Measurements from ENCODE around the gene ABCG8.

The ABCG8 gene

GRCh38 chr2:43838560-43839267 lies at the start of gene ABCG8, which contains the start of gene ABCG5:
Gene ABCG8, plus strand, starts transcription at chr2:43838971. Its CDS starts 83 bp downstream, at chr2:43839054.
Gene ABCG5, minus strand, starts transcription at chr2:43838839. Its CDS starts 160 bp downstream, at chr2:43838679.
- TF ChIP-seq GATA2 (IDR thresholded peaks at IDR 0.05; ENCODE audit: low read depth, low read length) (no peak), GATA3 (IDR thresholded peaks at IDR 0.05; ENCODE audit: low read depth, low read length) (no peak)

GRCh38 chr2:43790147-43790546 lies 48.6 kb upstream of the ABCG8 start:
- TF ChIP-seq GATA3 (IDR thresholded peaks at IDR 0.05; ENCODE audit: low read depth, low read length), result no peak
- TF ChIP-seq GATA2 (IDR thresholded peaks at IDR 0.05; ENCODE audit: low read depth, low read length), result no peak

GRCh38 chr2:43791035-43791765 lies 47.6 kb upstream of the ABCG8 start:
- TF ChIP-seq GATA3 (IDR thresholded peaks at IDR 0.05; ENCODE audit: low read depth, low read length) (no peak), GATA2 (IDR thresholded peaks at IDR 0.05; ENCODE audit: low read depth, low read length) (no peak)

- no peak for TF ChIP-seq GATA2 (IDR thresholded peaks at IDR 0.05; ENCODE audit: low read depth, low read length)
Measured at GRCh38 chr2:43792653-43793052, 46.1 kb upstream of the ABCG8 start.

GRCh38 chr2:43794956-43795355 lies 43.8 kb upstream of the ABCG8 start:
- TF ChIP-seq GATA2 (IDR thresholded peaks at IDR 0.05; ENCODE audit: low read depth, low read length) (no peak), GATA3 (IDR thresholded peaks at IDR 0.05; ENCODE audit: low read depth, low read length) (no peak)

GRCh38 chr2:43796206-43796605 lies 42.6 kb upstream of the ABCG8 start:
- TF ChIP-seq GATA3 (IDR thresholded peaks at IDR 0.05; ENCODE audit: low read depth, low read length) (no peak), GATA2 (IDR thresholded peaks at IDR 0.05; ENCODE audit: low read depth, low read length) (no peak)

- no peak for TF ChIP-seq GATA3 (IDR thresholded peaks at IDR 0.05; ENCODE audit: low read depth, low read length)
- TF ChIP-seq GATA2 (IDR thresholded peaks at IDR 0.05; ENCODE audit: low read depth, low read length), result no peak
Measured at GRCh38 chr2:43798300-43798699, 40.5 kb upstream of the ABCG8 start.

- TF ChIP-seq GATA3 (IDR thresholded peaks at IDR 0.05; ENCODE audit: low read depth, low read length), result no peak
- TF ChIP-seq GATA2 (IDR thresholded peaks at IDR 0.05; ENCODE audit: low read depth, low read length), result no peak
Measured at GRCh38 chr2:43800894-43801293, 37.9 kb upstream of the ABCG8 start.

GRCh38 chr2:43802135-43802534 lies 36.6 kb upstream of the ABCG8 start:
- TF ChIP-seq GATA2 (IDR thresholded peaks at IDR 0.05; ENCODE audit: low read depth, low read length) (no peak), GATA3 (IDR thresholded peaks at IDR 0.05; ENCODE audit: low read depth, low read length) (no peak)

- TF ChIP-seq GATA2 (IDR thresholded peaks at IDR 0.05; ENCODE audit: low read depth, low read length), result no peak
- no peak for TF ChIP-seq GATA3 (IDR thresholded peaks at IDR 0.05; ENCODE audit: low read depth, low read length)
Measured at GRCh38 chr2:43803113-43803512, 35.7 kb upstream of the ABCG8 start.

- TF ChIP-seq GATA3 (IDR thresholded peaks at IDR 0.05; ENCODE audit: low read depth, low read length) (no peak), GATA2 (IDR thresholded peaks at IDR 0.05; ENCODE audit: low read depth, low read length) (no peak)
Measured at GRCh38 chr2:43806719-43807031, 32.1 kb upstream of the ABCG8 start.

- TF ChIP-seq GATA3 (IDR thresholded peaks at IDR 0.05; ENCODE audit: low read depth, low read length) (no peak), GATA2 (IDR thresholded peaks at IDR 0.05; ENCODE audit: low read depth, low read length) (0 out of 2 replicates have a peak, but pooled peaks have one; percentile 35)
Measured at GRCh38 chr2:43810452-43810851, 28.3 kb upstream of the ABCG8 start.

GRCh38 chr2:43810888-43811287 lies 27.9 kb upstream of the ABCG8 start:
- TF ChIP-seq GATA3 (IDR thresholded peaks at IDR 0.05; ENCODE audit: low read depth, low read length), result no peak
- no peak for TF ChIP-seq GATA2 (IDR thresholded peaks at IDR 0.05; ENCODE audit: low read depth, low read length)

GRCh38 chr2:43812006-43812405 lies 26.8 kb upstream of the ABCG8 start:
- TF ChIP-seq GATA3 (IDR thresholded peaks at IDR 0.05; ENCODE audit: low read depth, low read length) (no peak), GATA2 (IDR thresholded peaks at IDR 0.05; ENCODE audit: low read depth, low read length) (no peak)

GRCh38 chr2:43812947-43813346 lies 25.8 kb upstream of the ABCG8 start:
- no peak for TF ChIP-seq GATA3 (IDR thresholded peaks at IDR 0.05; ENCODE audit: low read depth, low read length)
- TF ChIP-seq GATA2 (IDR thresholded peaks at IDR 0.05; ENCODE audit: low read depth, low read length), result no peak

All from SH-SY5Y (cell line).